22Rv1 (cell line): Measurements from ENCODE around the gene ATF4.

Source experiments
- ZFX ChIP-seq: fragments of 450-650 bp; IDR thresholded peaks from 2 replicates; pipeline ENCODE4 v1.6.1; 2017; ENCODE audit warnings: antibody characterized with exemption, borderline replicate concordance
- TF ChIP-seq, protein P1 (sequence below): fragments of 450-650 bp; IDR thresholded peaks from 2 replicates; pipeline ENCODE4 v1.5.1; 2017; ENCODE audit warnings: mild to moderate bottlenecking

DNA sequence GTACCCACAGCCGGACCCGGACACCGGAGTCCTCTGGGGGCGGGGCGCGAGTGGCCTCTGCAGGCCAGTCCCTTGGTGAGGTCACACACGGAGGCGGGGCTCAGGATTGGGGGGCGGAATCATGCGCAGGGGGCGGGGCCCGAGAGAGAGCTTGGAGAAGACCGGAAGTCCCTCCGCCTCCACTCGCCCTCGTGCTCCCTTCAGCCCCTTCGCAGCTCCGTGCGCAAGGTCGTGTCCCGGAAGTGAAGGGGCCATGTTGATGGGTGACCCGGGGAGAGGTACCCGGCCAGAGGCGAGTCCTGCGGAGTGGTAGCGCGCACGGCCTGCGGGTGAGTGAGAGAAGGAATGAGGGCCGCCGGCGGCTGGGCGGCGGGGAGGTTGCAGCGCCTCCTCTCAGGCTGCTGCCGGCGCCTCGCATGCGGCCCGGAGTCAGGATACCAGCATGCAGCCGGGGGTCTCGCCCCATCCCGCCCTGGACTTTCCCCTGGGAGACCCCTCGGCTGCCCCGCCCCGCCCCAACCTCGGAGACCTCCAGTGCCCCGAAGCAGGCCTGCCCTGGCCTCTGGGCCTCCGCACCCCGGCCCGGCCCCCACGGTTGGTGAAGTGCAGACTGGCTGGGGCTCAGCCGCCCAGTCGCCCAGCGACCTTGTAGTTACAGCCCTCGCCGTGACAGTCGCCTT lies 18.1 kb upstream of the ATF4 start, which contains the start of gene MIEF1:
- TF ChIP-seq, protein P1, sequence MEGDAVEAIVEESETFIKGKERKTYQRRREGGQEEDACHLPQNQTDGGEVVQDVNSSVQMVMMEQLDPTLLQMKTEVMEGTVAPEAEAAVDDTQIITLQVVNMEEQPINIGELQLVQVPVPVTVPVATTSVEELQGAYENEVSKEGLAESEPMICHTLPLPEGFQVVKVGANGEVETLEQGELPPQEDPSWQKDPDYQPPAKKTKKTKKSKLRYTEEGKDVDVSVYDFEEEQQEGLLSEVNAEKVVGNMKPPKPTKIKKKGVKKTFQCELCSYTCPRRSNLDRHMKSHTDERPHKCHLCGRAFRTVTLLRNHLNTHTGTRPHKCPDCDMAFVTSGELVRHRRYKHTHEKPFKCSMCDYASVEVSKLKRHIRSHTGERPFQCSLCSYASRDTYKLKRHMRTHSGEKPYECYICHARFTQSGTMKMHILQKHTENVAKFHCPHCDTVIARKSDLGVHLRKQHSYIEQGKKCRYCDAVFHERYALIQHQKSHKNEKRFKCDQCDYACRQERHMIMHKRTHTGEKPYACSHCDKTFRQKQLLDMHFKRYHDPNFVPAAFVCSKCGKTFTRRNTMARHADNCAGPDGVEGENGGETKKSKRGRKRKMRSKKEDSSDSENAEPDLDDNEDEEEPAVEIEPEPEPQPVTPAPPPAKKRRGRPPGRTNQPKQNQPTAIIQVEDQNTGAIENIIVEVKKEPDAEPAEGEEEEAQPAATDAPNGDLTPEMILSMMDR = no peak
- no peak for TF ChIP-seq ZFX
